ENCODE measurements around the gene SREK1. TPM values are rescaled to one million over a fixed set of nuclear protein-coding genes. Genes with fewer than 3 reads are reported as not detected.

SREK1 gene
- total and polyA plus RNA-seq, 2 of the 8 experiments (the other 6 are each of a cell fraction or from before 2014, with no cell fraction given) = 10.6 to 40.4 TPM

- no peaks in the 10 kb centered on the region for H3K79me2 ChIP-seq (ENCODE audit: control insufficient read depth in 1 of 2, insufficient read depth in 2 of 2, low read length in 2 of 2)
- no peak overlapping the region for H2BK20ac ChIP-seq (ENCODE audit: low read length)
- no peak overlapping the region for H3K4ac ChIP-seq (replicated peaks; ENCODE audit: insufficient read length, low read depth, low read length)
- POLR2A ChIA-PET (ENCODE audit: partially characterized antibody) = interaction anchor here (0.6 to 1.5 kb wide), 2 partner anchors 16 to 19 kb away, joined by 3 read pairs; no protein-coding TSS in a partner anchor
- no peak overlapping the region for H4K8ac ChIP-seq (ENCODE audit: extremely low read depth, insufficient read depth, low read length)
- no peak overlapping the region for H3K4me2 ChIP-seq (ENCODE audit: insufficient read depth in 1 of 2, low read depth in 2 of 2, low read length in 2 of 2)
- CTCF ChIA-PET (ENCODE audit: partially characterized antibody) = interaction anchor here (0.6 to 1.8 kb wide), 3 partner anchors 62 to 496 kb away, joined by 3 to 4 read pairs (median 3); no protein-coding TSS in a partner anchor
- no peak overlapping the region for H3K18ac ChIP-seq (ENCODE audit: extremely low read depth, low read length)
- no peak overlapping the region for H4K91ac ChIP-seq (replicated peaks; ENCODE audit: insufficient read length, low read length)
- H3K27ac ChIP-seq (ENCODE audit: low read depth, low read length) = no peak overlapping the region
- TF ChIP-seq KDM1A (IDR thresholded peaks at IDR 0.05; ENCODE audit: borderline replicate concordance, low read length) (no peak), EP300 (IDR thresholded peaks at IDR 0.05; ENCODE audit: borderline replicate concordance in 1 of 2, low read depth in 2 of 2, low read length in 2 of 2) (no peak), CBX8 (IDR thresholded peaks at IDR 0.05; ENCODE audit: borderline replicate concordance, low read depth, low read length) (no peak), POLR2A (IDR thresholded peaks at IDR 0.05; ENCODE audit: control extremely low read depth in 1 of 2, low read depth in 2 of 2, low read length in 2 of 2) (no peak), JUN (IDR thresholded peaks at IDR 0.05; ENCODE audit: low read depth, low read length) (no peak)
- H3K9ac ChIP-seq (replicated peaks in 1 of 4; ENCODE audit: extremely low read depth in 1 of 4, low read depth in 3 of 4, low read length in 3 of 4) = no peak overlapping the region
- no peak overlapping the region for H2BK5ac ChIP-seq (ENCODE audit: low read depth, low read length)
- H2AK5ac ChIP-seq (ENCODE audit: low read depth, low read length) = no peak overlapping the region
- DNase-seq (ENCODE audit: low read depth in 1 of 2, low spot score in 2 of 2) (no peak), FAIRE-seq (no peak)
- no peak overlapping the region for H3K56ac ChIP-seq (replicated peaks; ENCODE audit: insufficient read length, low read depth, low read length)
- no peak overlapping the region for H4K5ac ChIP-seq (ENCODE audit: insufficient read length, low read depth, low read length)
- no peaks in the 10 kb centered on the region for H4K20me1 ChIP-seq (replicated peaks in 1 of 2; ENCODE audit: control insufficient read depth in 1 of 2, insufficient read depth in 2 of 2, low read length in 2 of 2)
- no peak overlapping the region for H2BK12ac ChIP-seq (ENCODE audit: low read depth, low read length)
- no peaks in the 10 kb centered on the region for H3K4me1 ChIP-seq (replicated peaks in 1 of 4; ENCODE audit: control insufficient read depth in 3 of 4, insufficient read depth in 4 of 4, low read length in 3 of 4)
- H3K14ac ChIP-seq (ENCODE audit: insufficient read length) = no peak overlapping the region
- no peak overlapping the region for H2BK15ac ChIP-seq (ENCODE audit: low read length)
- H3K23me2 ChIP-seq (ENCODE audit: low read depth, low read length) = no peaks in the 10 kb centered on the region
- H3K4me3 ChIP-seq (ENCODE audit: extremely low read depth in 1 of 4, insufficient read depth in 2 of 4, low read depth in 3 of 4, low read length in 4 of 4) = no peak overlapping the region
- no peak overlapping the region for H3K23ac ChIP-seq (ENCODE audit: insufficient read length)
- no peaks in the 10 kb centered on the region for H3K9me3 ChIP-seq (ENCODE audit: insufficient read depth in 2 of 2, low read depth in 1 of 2, low read length in 1 of 2)
- H3K79me1 ChIP-seq (ENCODE audit: low read depth, low read length) = no peaks in the 10 kb centered on the region
- H2BK120ac ChIP-seq (replicated peaks; ENCODE audit: low read depth, low read length) = no peak overlapping the region
- no peak overlapping the region for H2AFZ ChIP-seq (ENCODE audit: low read length)
- 93% methylated on average over 4 of the region's 4 CpGs; no CpG with 5 or more reads in 1 of the 2 experiments for WGBS, 2 experiments (ENCODE audit: extremely low coverage in 1 of 2, insufficient coverage in 1 of 2, insufficient read length in 1 of 2, insufficient replicate concordance in 2 of 2, low coverage in 1 of 2, low lambda C conversion rate in 2 of 2, missing lambda C conversion rate in 1 of 2)
- no peaks in the 10 kb centered on the region for H3K27me3 ChIP-seq (replicated peaks in 1 of 4; ENCODE audit: control insufficient read depth in 3 of 4, extremely low read depth in 1 of 4, insufficient read depth in 3 of 4, low read length in 3 of 4)
- peaks cover 4 to 59% (median 18%) of the 10 kb centered on the region in 4 experiments; a peak in 7 of 8 replicates for H3K36me3 ChIP-seq (ENCODE audit: control insufficient read depth in 2 of 4, insufficient read depth in 4 of 4, low read length in 3 of 4)
Observed at GRCh38 chr5:66168226-66168625, 24.1 kb downstream of the SREK1 start.
